NK-92 (cell line): ENCODE results near the gene TMEM131.
"Not testable (repeated sequence)": the region's sequence is repeated elsewhere in the genome, so short reads cannot be mapped to it uniquely, and the experiment has no call there.

Experiments
- DNase-seq: peaks from one replicate; lab custom pipeline; 2025; ENCODE audit not compliant: unreplicated experiment; lab: John Stamatoyannopoulos, UW

Gene TMEM131

DNA sequence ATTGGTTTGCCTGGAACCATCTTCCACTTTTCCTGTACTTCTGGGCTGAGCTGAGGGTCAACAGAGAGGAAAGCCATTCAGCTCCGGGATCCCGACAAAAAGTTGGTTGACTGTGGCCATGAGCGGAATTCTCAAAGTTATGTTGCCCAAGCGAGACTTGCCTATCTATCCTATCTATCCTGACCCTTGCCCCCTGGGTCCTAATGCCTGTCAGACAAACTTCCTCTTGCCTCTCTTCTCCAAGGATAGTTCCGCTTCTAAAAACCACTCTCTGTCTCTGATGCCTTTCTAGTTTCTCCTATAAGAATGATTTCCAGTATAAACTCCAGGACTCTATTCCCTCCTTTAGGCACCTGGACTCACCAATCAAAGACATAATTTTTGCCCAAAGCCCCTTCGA, 173.9 kb downstream of the TMEM131 start:
- not testable (repeated sequence) for DNase-seq

DNA sequence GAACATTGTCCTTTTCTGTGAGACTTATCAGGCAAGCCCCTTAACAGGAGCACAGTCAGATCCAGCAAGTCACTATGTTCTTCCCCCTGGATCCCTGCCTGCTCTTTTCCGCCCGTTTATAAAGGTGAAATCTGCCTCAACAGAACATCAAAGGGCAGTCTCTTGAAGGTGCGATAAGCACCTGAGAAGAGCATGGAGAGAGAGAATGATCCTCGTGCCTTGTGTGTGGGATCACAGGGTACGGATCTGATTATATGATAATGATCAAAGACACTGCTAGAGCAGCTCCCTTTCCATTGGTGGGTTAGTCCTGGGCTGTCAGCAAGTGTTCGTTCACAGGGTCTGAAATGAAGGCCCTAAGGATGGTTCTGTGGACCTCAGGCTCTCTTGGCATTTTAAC, 176.0 kb downstream of the TMEM131 start:
- no peak for DNase-seq

DNA sequence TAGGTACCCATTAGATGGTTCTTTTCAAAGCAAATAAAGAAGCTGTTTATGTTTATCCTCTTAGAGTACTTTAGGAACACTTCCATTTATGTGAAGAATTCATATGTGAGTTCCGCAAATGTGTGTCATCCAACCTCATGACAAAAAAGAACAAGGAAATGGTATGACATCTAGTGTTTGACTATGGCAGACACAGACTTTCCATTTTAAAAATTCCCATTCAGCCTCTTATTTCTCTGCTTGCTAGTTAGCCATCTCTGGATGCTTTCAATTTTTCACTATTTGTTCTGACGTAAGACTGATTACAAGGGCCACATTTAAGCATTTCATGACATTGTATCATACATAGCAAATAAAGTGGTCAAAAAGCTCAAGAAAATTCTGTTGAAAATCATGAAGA, 179.3 kb downstream of the TMEM131 start:
- DNase-seq: no peak

DNA sequence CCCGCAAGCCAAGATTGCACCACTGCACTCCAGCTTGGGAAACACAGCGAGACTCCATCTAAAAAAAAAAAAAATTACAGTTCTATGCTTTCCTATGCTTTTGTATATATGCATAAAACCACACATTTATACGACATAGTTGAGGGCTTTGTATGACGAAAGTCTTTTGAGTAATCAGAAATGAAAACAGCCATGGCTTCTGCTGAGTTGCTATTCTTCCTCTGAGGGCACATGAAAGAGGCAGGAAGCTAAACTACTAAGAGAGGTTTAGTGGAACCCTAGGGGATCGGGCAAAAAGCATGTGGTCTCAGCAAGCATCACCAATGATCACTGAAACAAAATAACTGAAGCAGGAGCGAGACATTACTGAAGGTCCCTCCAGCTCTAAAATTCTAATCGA, 182.8 kb downstream of the TMEM131 start:
- DNase-seq: no peak

DNA sequence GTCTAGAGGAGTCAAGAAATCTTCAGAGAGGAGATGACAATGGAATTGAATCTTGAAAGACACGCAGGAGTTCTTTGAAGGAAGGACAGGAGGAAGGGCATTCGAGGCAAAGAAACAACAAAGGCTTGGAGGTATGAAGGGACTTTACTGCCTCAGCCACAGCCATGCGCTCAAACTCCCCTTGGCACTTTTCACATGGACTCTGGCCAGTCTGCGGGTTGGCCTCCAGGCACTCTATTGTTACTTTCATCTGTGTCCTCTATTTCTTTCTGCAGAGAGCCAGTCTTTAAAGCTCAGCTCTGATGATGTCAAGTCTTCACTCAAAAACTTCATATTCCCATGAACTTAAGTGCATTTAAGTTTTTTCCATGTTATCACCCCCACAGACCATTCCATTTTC, 186.9 kb downstream of the TMEM131 start:
- no peak for DNase-seq

DNA sequence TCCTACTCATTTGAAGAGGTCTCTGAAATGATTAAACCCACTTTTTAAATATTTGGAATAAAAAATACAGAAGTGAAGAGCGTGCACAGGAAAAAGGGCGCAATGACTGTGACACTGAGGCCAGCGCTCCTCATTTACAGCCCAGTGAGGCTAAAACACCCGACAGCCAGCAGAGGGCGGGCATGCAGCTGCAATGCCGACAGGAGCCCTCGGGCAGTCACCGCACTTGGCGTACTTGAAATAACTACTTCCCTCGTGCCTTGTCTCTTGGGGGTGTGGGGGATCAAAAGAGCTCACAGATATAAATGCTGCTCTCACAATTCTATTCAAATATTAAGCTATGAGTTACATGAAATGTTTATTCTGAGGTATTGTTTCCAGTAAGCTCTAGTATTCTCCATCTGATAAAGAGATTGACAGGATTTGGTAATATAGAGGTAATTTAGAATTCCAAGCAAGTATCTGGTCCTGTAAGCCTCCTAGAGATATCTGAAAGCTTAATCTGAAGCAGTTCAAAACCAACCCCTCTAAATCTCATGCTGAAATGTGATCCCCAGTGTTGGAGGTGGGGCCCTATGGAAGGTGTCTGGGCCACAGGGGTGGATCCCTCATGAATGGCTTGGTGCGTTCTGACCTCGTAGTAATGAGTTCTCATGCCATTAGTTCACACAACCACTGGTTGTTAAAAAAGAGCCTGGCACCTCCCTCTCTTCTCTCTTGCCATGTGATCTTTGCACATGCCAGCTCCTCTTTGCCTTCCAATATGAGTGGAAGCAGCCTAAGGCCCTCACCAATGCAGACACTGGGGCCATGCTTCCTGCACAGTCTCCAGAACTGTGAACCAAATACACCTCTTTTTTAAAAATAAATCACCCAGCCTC, 188.8 kb downstream of the TMEM131 start:
- no peak for DNase-seq

DNA sequence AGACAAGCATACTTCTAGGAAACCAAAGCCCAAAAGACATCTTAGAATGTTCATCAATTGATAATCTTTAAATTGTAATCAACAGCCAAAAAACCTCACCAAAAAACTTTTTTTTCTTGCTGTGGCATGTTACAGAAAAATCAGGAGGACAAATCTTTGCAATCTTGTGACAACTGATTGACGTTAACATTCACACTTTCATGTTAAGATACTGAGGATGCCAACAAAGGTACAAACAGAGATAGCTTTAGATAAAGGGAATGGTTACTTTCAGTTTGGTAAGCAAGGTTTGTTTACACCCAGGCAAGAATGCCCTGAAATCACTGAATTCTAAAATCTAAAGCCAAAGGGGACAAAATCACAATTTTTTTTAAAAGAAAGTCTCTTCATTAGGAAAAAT, 190.0 kb downstream of the TMEM131 start:
- no peak for DNase-seq

DNA sequence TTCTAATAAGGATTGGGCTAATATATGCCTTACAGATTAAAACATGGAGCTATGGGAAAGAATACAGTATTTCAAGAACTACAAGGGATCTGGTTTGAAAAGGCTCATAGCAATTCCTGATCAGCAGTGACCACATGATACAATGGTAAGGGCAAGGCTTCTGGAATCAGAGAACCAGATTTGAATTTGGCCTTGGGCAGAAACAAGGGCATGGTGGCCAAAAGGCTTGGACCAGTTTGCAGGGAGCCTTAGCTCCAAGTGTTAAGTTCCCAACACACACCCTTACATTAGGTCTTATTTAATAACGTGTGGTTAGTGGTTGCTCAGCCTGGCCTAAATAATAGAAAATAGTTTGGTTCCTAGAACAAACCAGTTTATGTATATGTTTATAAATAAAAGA, 194.7 kb downstream of the TMEM131 start:
- no peak for DNase-seq

DNA sequence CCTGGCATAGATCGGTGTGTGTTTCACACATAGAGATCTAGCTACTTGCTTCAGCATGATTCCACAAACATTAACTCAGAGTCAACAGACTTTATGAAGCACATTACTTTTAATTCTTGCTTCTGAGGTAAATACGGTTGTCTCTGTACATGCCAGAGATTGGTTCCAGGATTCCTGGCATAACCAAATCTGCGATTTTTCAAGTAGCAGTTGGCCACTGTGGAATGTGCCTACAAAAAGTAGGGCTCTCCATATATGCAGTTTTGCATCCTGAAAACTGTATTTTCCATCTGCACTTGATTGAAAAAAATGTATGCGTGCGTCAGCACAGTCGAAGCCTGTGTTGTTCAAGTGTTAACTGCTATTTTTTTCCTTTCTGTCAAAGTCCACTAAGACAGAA, 197.3 kb downstream of the TMEM131 start:
- DNase-seq: no peak

DNA sequence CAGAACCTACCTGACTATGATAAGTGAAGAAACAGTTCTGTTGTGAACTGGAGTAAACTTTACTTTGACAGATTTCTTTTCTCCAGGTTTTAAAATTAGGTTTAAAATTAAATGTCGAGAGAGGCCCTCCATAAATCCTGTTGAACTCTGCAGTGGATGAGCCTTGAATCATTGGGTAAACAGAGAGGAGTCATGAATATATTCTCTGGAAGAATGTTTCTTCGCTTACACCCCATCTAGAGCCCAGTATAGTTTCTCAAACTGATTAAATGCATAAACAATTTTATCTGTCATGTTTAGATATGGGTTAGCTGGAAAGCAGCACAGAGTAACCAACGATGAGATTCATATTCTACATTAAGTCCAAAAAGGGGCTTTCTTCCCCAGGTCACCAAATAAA, 198.4 kb downstream of the TMEM131 start:
- DNase-seq: no peak

DNA sequence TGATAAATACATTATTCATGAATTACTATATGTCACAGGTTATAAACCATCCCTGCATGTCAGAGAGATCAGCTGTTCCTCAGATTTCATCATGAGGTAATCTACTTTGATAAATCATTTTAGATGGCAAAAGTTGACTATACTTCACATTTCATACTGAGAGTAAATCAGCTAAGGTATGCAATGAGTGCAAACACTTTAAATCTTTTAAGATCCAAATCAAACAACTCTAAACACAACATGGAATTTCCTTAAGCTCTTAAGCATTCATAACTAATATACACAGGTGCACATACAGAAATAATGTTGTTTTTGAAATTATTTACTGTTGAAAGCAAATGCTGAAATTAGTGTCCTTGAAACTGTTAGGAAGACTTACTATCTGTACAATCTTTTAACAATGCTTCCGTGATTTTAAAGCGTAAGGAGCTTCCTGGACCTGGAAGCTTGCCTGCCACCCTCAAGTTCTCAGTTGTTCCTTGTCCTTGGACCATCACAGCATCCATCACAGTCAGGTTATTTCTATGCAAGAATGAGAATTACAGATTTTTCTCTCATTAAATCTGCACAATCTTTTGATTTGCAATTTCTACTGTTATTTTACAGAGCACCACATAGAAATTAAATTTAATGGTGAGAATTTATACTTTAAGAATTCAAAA, 199.2 kb downstream of the TMEM131 start:
- no peak for DNase-seq

DNA sequence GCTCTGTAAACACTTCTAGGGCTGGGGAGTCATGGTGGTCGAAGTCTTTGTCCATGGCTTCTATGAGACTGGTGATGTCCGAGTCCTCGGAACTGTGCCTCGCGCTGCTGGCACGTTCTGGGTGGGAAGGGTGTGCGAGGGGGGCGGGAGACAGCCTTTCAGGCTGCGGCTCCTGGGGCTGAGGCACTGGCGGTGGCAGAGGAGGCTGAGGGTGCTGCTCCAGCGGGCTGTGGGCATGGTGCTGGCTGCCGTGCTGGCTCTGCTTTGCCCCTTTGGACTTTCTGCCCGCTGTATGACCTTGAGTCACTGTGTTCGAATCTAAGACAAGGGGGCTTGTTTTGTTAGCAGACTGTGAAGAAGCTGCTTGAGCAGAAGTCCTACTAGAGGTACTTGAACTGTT, 203.3 kb downstream of the TMEM131 start:
- DNase-seq: no peak

DNA sequence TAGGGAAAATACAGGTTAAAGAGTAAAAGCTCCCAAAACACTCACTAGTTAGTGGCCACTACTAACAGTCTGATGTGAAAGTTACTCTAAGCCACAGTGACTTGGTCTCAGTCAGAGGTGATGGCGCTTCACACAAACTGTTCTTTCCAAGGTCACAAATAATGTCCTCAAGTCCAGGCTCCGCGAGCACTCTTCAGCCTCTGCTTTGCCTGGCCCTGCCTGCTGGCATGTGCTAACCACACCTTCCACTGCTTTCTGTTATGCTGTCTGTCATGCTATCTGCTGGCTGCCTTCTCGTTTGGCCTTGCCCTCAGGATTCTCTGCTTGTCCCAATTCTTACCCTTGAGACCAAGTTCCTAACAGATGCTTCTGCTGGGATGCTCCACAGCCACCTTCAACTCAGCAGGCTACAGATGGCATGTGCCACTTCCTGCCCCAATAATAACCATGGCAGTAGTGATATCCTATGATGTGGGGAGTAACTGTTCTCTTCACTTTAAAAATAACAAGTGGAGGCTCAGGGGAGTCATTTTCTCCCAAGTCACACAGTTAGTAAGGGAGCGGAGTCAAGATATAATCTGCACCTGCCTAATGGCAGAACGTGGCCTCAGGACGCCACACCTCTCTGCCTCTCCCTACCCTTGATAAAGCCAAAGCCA, 206.6 kb downstream of the TMEM131 start:
- DNase-seq: no peak

DNA sequence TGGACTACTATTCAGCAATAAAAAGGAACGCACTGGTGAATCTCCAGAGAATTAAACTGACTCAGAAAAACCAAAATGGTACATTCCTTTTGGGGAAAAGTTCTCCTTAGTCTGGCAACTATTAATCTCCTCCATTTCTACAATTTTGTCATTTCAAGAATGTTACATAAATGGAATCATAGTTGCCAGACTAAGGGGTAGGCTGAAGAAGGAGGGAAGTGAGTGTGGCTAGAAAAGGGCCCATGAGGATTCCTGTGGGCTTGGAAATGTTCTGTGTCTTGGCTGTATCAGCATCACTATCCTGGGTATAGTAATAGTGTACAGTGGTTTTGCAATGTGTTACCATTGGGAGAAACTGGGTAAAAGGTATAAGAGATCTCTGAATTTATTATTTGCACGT, 209.9 kb downstream of the TMEM131 start:
- no peak for DNase-seq

DNA sequence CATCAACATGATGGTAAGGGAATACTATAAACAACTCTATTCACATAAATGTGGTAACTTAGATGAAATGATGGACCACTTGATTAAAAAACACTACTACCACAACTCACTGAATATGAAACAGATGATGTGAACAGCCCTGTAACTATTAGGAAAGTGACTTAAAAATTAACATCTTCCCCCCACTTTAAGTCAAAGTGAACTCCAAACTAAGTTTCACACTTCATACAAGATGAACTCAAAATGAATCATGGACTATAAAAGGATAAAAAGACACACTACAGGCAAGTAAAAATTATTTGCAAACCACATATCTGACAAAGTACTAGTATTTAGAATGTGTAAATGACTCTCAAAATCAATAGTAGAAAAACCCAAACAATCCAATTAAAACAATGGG, 210.8 kb downstream of the TMEM131 start:
- no peak for DNase-seq

DNA sequence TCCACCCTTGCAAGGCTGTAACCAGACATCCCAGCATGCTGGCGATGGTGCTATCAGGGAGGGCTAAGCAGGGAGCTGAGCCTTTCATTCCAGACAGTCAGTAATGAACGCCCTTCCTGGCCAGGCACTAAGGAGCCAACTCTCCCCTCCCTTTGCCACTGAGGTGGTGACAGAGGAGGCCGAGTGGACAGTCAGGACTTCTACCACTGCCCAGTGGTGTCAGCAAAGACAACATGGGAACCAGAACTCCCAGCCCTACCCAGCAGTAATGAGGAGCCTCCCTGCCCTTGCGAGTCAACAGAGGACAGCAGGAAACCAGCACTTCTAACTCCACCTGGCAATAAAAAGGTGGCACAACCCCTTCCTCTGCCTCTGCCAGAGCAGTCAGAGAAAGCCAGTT, 213.8 kb downstream of the TMEM131 start:
- DNase-seq: no peak

DNA sequence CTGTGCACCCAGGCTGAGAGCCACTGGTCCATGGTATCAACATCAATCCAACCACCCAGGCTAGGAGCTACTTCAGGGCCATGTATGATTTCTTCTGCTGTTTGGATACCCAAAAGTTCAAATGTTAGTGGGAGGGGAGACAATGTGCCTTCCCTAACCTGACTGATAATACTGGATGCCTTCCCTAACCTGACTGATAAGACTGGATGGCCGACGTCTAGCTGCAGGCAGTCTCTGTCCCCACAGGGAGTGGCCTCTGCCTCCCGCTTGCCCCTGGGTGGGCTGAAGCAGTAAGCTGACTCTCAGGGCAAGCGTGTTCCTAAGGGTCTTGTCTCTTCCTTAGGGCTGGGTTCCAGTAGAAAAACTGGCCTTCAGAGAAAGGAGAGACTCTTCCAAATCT, 216.6 kb downstream of the TMEM131 start:
- DNase-seq: no peak

DNA sequence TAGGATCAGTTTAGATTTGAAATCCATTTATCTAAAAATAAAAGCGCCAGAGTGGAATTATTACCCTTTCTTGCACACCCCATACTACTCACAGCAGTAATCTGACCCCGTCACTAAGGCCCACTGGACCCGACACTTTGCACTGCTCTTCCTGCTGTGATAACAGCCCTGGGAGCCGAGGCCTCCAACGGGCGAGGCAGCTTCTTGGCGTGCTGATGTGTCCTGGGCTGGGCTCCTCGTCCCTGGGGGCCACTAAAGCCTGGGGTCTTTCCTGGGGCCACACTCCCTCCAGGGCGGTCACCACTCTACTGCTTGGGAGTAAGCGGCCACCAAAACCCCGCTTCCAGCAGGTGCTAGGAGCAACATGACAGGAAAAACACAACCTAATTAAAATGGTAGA, 220.7 kb downstream of the TMEM131 start:
- DNase-seq: no peak

DNA sequence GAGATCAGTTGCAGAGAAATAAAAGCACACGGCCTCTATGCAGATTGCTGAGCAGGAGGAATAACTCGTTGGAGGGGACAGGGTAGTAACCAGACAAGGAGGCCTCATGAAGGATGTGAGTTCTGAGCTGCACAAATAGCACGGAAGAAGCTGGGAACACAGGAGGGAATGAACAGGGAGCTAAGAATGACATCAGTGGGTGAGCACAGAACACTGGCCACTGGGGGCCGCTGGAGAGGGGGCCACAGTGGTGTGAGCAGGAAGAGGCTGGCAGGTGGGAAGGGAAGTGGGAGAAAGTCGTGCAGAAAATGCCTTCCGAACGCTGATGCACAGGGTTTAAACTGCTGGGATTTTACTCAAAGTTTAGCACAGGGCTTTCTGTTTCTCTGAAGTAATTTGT, 221.3 kb downstream of the TMEM131 start:
- DNase-seq: no peak

DNA sequence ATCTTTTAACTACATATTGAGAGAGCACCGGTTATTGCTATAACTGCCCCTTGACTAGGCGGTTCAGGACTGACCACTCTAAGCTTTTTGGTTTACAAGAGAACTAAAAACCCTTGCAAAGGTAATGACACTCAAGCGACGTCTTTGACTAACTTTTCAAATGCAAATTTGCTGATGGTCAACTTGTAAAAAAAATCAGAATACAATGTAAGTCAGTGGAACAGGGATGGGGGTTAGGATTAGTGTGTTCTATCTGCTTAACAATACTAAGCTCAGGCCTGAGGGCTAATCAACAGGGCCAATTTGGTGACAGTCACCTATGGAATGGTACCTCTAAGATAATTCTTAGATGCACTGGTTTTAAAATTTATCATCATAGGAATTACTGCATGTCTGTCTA, 225.3 kb downstream of the TMEM131 start:
- no peak for DNase-seq

DNA sequence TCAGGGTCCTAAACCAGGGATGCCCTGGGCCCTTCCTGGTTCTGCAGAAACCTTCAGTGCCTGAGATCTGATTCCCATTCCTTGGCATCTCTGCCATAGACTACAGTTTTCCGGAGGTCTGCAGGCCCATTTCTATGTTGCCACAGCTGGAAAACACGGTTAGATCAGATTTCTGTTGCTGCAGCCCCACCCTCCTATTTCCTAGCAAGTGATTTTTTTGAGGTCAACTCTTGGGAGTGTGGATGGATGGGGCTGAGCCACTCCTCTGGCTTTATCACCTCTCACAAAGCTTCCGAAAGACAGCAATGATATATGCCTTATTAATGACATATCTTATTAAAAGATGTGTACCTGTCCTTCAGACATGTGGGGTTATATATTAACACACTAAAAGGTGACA, 226.0 kb downstream of the TMEM131 start:
- no peak for DNase-seq

DNA sequence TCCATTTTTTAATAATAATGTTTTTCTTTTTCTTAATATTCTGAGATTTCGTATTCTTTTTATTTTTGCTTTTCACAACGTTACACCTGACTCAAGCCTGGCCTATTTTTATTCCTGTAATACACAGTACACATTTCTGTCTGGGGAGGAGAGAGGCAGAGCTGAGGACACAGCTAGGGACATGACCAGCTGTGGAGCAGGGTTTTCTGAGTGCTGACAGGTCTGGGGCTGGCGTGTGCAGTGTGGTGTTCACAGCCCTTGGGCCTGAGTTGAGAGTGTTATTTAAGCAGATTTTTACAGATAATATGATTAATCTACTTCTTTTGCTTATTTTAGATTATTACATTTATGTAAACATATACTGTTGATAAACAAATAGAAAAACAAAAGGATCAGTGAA, 226.4 kb downstream of the TMEM131 start:
- no peak for DNase-seq
